Dedifferentiated amniotic fluid mesenchymal stem cell (primary cell): ENCODE results near the gene KDM2B.
"Not testable (repeated sequence)": the region's sequence is repeated elsewhere in the genome, so short reads cannot be mapped to it uniquely, and the experiment has no call there.

ENCODE experiments used
- DNase-seq: peaks from one replicate; pipeline ENCODE4 v3.0.0-alpha.2; 2016; ENCODE audit errors: extremely low spot score

The KDM2B gene

DNA sequence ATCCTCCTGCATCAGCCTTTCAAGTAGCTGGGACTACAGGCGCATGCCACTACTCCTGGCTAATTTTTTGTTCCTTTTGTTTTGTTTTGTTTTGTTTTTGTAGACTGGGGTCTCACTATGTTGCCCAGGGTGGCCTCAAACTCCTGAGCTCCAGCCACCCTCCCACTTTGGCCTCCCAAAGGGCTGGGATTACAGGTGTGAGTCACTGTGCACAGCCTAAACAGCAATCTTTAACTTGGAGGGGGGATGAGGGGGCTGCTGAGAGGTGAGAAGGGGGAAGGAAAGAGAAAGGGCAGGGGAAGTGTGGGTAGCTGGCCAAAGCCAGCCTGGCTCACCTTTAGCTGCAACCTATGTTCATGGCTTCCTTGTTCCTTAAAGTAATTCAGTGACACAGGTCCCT lies 77.4 kb downstream of the KDM2B start:
- DNase-seq = no peak

DNA sequence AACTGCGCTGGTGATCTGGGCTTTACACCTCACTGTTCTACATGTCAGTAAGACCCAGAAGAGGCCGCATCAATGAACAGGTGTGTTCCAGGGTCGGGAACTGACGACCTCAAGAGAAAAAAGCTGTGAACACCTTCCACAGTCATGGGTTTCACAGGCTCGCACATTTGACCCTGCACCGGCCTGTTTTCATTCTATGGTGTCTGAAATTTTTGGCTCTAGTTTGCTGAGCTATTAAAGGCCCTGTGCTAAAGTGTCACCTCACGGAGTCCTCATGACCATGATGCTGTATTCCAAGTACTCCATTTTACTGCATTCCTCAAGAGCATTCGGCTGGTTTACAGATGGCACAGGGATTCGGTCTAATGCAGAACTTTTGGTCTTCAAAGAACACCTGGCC lies 78.9 kb downstream of the KDM2B start:
- DNase-seq = no peak

- peak; percentile 71 for DNase-seq
Observed at GRCh38 chr12:121499929-121500793, 80.7 kb downstream of the KDM2B start.

GRCh38 chr12:121495746-121496145 lies 85.1 kb downstream of the KDM2B start:
- DNase-seq = no peak

DNA sequence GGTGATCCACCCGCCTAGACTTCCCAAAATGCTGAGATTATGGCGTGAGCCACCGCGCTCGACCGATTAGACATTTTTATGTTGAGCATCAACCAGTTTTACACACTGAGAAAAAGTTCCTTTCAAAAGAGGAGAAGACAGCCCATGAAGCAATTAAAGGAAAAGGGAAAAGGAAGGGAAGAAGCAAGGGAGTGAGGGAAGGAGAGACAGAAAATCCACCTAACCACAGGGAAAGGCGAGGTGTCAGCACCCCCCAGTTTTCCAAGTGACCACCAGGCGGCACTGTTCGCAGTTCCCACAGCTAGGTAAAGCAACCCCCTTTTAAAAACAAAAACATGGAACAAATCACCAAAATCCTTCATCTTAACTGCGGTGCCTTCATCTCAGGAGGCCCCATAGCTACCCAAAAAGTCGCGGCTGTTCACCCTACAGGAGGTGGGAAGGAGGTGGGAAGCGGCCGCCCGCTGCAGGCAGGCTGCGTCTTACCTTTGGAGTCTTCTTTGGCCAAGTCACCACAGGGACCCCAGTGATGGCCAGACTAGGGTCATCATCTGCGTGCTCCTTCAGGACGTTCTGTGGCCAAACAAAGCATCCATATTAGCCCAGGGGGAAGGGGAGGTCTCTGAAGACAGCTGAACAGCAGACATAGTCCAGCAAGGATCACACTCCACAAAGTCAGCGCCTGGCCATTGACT lies 86.6 kb downstream of the KDM2B start:
- DNase-seq = peak; percentile 28

DNA sequence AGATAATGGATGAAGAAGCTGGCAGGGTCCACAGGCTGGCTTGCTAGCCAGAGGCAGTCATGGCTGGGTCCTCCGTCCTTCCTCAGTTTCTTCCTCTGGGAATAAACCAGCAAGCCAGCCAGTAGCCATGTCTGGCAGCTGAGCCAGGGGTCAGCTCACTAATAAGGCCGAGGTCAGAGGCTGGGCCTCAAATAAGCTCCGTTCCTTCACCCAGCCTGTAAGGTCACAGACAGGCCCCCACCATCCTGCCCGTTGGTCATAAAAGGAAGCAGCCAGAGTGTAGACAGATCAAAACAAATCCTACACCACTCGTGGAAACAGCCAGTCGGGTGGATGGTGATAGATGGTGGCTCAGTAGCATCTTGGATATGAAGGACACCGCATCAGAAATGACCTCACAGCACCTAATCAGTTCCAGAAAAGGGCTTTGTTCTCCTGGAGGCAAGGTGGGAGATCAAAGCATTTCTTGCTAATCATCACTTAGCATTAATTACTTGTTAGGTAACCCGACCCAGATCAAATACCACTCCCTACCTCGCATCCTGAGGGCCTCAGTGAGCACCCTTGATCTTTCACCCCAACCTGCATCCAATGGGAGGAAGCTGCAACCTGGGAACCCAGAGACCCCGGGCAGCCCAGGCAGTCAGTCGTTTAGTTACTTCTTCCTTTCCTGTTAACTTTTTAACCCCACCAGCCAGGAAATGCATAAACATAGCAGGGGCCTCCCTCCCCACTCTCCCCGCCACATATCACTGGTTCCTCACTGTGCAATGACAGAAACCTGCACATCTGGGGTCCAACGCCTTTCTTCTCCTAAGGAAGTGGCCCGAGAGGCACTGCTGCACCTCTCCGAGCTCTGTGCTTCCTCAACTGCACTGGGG lies 90.2 kb downstream of the KDM2B start:
- no peak for DNase-seq

GRCh38 chr12:121489874-121490273 lies 90.9 kb downstream of the KDM2B start:
- DNase-seq = no peak

- no peak for DNase-seq
Observed at GRCh38 chr12:121484967-121485366, 95.9 kb downstream of the KDM2B start.

GRCh38 chr12:121484564-121484963 lies 96.3 kb downstream of the KDM2B start:
- DNase-seq = not testable (repeated sequence)

- no peak for DNase-seq
Observed at GRCh38 chr12:121483949-121484348, 96.9 kb downstream of the KDM2B start.

DNA sequence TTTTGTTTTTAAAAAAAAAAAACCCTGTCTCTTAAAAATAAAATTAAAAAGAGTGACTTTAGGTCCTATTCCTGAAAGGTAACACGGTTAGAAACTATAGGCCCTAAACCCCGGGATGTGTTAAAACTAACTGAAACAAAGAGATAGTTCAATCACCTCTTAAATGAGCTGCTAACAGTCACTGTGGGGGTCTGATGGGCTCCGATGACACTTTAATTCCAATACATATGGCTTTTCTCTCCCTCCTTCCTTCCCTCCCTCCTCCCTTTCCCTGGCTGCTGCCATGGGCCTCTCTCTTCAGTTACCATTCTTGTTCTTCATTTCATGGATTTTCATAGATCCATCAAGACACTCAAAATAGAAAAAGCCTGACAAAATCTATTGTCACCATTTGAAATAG lies 104.3 kb downstream of the KDM2B start:
- no peak for DNase-seq

DNA sequence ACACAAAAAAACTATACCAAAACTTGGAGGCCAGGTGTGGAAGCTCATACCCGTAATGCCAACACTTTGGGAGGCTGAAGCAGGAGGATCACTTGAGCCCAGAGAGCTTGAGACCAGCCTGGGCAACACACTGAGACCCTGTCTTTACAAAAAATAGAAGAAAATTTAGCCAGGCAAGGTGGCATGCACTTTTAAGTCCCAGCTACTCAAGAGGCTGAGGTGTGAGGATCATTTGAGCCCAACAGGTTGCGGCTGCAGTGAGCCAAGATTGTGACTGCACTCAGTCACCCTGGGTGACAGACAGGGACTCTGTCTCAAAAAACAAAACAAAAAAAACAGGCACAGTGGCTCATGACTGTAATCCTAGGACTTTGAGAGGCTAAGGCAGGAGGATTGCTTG lies 105.5 kb downstream of the KDM2B start:
- no peak for DNase-seq

- DNase-seq = no peak
Observed at GRCh38 chr12:121472150-121472905, 108.5 kb downstream of the KDM2B start.

DNA sequence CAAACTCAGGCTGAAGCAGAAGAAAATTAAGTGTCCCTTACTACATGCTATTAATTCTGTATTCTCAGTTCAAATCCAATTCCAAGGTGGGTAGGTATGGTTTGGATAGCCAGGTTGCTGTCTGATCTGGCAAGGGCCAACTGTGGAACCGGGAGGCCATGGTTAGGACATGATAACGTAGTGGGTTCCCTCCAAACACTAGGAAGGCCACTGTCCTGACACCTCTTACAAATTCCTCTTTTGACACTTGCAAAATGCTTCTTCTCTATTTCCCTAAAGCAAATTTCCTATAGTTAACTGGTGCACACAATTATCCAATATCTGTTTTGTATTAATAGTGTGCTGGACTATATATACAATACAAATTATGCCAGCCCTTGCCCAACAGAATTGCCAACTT lies 110.1 kb downstream of the KDM2B start:
- DNase-seq = no peak

DNA sequence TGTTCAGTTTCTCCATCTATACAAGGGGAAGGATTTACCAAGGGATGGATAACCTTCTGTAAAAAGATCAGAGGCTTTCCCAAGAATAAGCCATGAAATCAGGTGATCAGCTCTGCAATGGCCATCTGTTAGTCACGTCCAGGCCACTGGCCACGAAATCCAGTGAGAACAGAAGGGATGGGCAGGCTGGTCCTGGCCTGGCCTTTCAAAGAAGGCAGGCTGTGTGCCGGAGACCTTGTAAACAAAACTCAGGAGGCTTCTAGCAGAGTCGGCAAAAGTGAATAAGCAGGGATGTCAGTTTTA lies 112.4 kb downstream of the KDM2B start:
- DNase-seq = no peak

- DNase-seq = no peak
Observed at GRCh38 chr12:121467638-121468498, 113.0 kb downstream of the KDM2B start.

GRCh38 chr12:121466794-121467637 lies 113.8 kb downstream of the KDM2B start:
- peak; percentile 57 for DNase-seq

- no peak for DNase-seq
Observed at GRCh38 chr12:121465921-121466793, 114.7 kb downstream of the KDM2B start.

DNA sequence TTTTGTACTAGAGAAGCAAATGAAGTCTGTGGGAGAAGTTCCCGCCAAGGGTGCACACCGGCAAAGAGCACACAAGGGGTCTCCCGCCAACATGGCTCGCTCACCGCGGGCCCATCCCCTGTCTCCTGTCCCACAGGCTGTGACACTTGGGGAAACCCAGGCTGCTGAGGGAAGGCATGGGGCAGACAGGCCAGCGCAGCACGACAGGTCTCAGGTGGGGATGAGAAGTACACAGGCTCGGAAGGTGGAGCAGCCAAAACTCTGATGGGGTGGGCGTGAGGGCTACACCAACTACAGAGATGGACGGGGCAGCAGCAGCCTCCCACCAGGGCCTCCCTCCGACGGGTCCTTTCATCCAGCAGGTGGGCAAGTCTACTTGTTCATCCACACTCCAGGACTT lies 116.5 kb downstream of the KDM2B start:
- no peak for DNase-seq
